Activated B cell treated with CpG ODN at 0.5 μM for 24 hours (primary cell): Measurements from ENCODE around the gene GH2. TPM values are rescaled to one million over a fixed set of nuclear protein-coding genes. Genes with fewer than 3 reads are reported as not detected.
"Not testable (repeated sequence)": the region's sequence is repeated elsewhere in the genome, so short reads cannot be mapped to it uniquely, and the experiment has no call there.

Source experiments
- ATAC-seq: fragments of 200-7000 bp; cut with Tn5 transposase; one replicate; pipeline ENCODE4 v1.10.0; 2021; ENCODE audit warnings: low read depth, mild to moderate bottlenecking, moderate library complexity
- CTCF ChIA-PET: fragments of 350-600 bp; sonication (Branson Sonifier 250); formaldehyde crosslinking; loops from one replicate; lab custom pipeline; 2021; ENCODE audit warnings: antibody characterized with exemption; lab: Charles Lee
- POLR2A ChIA-PET: fragments of 350-600 bp; sonication (Branson Sonifier 250); formaldehyde crosslinking; loops from one replicate; lab custom pipeline; 2021; ENCODE audit warnings: antibody characterized with exemption; lab: Charles Lee
- DNase-seq: peaks from one replicate; pipeline ENCODE4 v3.0.0; 2022
- H3K27ac Mint-ChIP-seq: one replicate; pipeline ENCODE4 v1.8.0; 2020; ENCODE audit warnings: mixed read lengths
- H3K27me3 Mint-ChIP-seq: one replicate; pipeline ENCODE4 v1.8.0; 2021; ENCODE audit warnings: mixed read lengths
- H3K36me3 Mint-ChIP-seq: one replicate; pipeline ENCODE4 v1.8.0; 2021; ENCODE audit warnings: low read depth, mixed read lengths
- H3K4me1 Mint-ChIP-seq: one replicate; pipeline ENCODE4 v1.8.0; 2021; ENCODE audit warnings: mixed read lengths
- H3K4me3 Mint-ChIP-seq: one replicate; pipeline ENCODE4 v1.8.0; 2020; ENCODE audit warnings: mild to moderate bottlenecking, mixed read lengths
- H3K9me3 Mint-ChIP-seq: one replicate; pipeline ENCODE4 v1.8.0; 2020; ENCODE audit warnings: mixed read lengths
- intact Hi-C: fragments of 100-400 bp; cut with micrococcal nuclease; formaldehyde crosslinking; loops from one replicate; pipeline ENCODE4 v1.15.1; 2024
- total RNA-seq: library from RNA; stranded (reverse); gene quantifications from 2 replicates; pipeline ENCODE4 v1.2.3, GENCODE V29; 2022
- TF ChIP-seq, protein P1 (sequence below): fragments of 200-600 bp; IDR thresholded peaks from one replicate; pipeline ENCODE4 v1.8.0; 2022; ENCODE audit warnings: antibody characterized with exemption, mild to moderate bottlenecking

Gene GH2
- total RNA-seq, 1 donor from 2014 or later, result not detected

DNA sequence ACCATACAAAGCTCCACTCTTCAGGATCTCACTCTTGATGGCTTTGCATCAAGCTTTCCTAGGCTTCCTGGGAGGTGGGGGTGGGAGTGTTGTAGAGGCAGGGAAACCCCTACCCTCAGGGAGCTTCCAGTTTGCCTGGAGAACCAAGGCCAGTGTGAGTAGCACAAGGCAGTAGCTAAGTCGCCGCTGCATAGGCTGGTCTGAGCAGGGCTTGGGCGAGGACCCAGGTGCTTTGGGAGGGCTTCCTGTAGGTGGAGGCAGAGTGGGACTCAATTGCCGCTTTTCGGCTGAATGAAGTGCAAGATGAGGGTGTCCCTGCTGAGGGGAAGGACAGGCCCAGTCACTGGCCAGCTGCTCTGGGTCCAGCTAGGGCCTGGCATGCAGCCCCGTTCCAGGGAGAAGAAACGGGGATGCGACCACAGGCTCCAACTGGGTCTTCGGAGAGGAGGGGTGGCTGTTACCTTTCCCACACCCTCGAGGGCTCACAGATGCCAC lies 46.5 kb upstream of the GH2 start:
- POLR2A ChIA-PET, result interaction anchor here (0.6 to 19.1 kb wide), 15 partner anchors 9 to 230 kb away, joined by 3 to 837 read pairs (median 4); partner anchors contain the start of genes GH1 and ICAM2
- H3K36me3 Mint-ChIP-seq, result peaks cover 46% of the 10 kb centered on the region
- intact Hi-C loops, result no loop called here
- DNase-seq (no peak), ATAC-seq (no peak)
- no peaks in the 10 kb centered on the region for H3K9me3 Mint-ChIP-seq
- peak overlapping the region; percentile 96 for H3K27ac Mint-ChIP-seq
- H3K27me3 Mint-ChIP-seq, result no peaks in the 10 kb centered on the region
- CTCF ChIA-PET, result interaction anchor here (0.8 to 8.9 kb wide), 5 partner anchors 9 to 97 kb away, joined by 3 to 146 read pairs (median 8); partner anchors contain the start of gene GH1
- peak overlapping the region; percentile 98 for H3K4me3 Mint-ChIP-seq
- TF ChIP-seq, protein P1, sequence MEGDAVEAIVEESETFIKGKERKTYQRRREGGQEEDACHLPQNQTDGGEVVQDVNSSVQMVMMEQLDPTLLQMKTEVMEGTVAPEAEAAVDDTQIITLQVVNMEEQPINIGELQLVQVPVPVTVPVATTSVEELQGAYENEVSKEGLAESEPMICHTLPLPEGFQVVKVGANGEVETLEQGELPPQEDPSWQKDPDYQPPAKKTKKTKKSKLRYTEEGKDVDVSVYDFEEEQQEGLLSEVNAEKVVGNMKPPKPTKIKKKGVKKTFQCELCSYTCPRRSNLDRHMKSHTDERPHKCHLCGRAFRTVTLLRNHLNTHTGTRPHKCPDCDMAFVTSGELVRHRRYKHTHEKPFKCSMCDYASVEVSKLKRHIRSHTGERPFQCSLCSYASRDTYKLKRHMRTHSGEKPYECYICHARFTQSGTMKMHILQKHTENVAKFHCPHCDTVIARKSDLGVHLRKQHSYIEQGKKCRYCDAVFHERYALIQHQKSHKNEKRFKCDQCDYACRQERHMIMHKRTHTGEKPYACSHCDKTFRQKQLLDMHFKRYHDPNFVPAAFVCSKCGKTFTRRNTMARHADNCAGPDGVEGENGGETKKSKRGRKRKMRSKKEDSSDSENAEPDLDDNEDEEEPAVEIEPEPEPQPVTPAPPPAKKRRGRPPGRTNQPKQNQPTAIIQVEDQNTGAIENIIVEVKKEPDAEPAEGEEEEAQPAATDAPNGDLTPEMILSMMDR, result no peak
- H3K4me1 Mint-ChIP-seq, result peaks cover 87% of the 10 kb centered on the region

DNA sequence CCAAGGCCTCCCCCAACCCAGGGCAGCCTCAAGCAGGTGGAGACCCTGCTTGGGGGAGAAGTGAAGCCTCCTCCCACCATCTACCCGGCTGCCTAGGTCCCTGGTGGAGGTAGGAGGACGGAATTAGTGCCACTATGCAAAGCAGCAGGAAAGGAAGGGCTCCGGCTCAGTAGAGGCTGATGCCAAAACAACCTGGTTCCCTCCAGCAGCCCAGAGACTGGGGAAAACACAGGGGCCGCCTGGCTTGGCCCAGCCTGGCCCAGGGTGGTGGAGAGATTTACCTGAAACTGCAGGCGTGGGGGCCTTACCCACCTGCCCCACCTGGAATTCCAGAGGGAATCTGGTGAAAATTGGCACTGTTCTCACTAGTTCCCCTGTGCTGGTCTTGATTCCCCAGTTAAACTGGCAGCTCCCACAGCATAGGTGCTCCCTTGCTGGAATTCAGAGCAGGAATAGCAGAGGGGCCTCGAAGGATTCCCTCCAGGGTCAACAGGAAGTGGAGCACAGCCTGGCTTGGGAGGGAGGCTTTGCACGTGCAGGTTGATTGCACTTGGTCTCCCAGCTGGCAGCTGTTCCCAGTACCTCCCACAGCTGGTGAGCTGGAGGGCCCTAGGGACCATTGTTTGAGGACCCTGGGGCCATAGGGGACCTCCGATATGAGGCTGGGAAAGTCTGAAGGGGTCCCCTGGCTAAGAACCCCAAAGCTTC lies 45.9 kb upstream of the GH2 start:
- intact Hi-C loops, result no loop called here
- DNase-seq (peak; percentile 49), ATAC-seq (peak; percentile 25)
- H3K4me3 Mint-ChIP-seq, result peak overlapping the region; percentile 98
- no peaks in the 10 kb centered on the region for H3K27me3 Mint-ChIP-seq
- no peaks in the 10 kb centered on the region for H3K9me3 Mint-ChIP-seq
- peaks cover 87% of the 10 kb centered on the region for H3K4me1 Mint-ChIP-seq
- peaks cover 46% of the 10 kb centered on the region for H3K36me3 Mint-ChIP-seq
- TF ChIP-seq, protein P1, result no peak
- H3K27ac Mint-ChIP-seq, result peak overlapping the region; percentile 96
- ChIA-PET POLR2A (interaction anchor here (0.5 to 19.1 kb wide), 16 partner anchors 9 to 229 kb away, joined by 3 to 837 read pairs (median 4); partner anchors contain the start of genes DDX42, GH1 and ICAM2), CTCF (interaction anchor here (0.8 to 8.9 kb wide), 4 partner anchors 8 to 98 kb away, joined by 4 to 146 read pairs (median 44); partner anchors contain the start of gene GH1)

DNA sequence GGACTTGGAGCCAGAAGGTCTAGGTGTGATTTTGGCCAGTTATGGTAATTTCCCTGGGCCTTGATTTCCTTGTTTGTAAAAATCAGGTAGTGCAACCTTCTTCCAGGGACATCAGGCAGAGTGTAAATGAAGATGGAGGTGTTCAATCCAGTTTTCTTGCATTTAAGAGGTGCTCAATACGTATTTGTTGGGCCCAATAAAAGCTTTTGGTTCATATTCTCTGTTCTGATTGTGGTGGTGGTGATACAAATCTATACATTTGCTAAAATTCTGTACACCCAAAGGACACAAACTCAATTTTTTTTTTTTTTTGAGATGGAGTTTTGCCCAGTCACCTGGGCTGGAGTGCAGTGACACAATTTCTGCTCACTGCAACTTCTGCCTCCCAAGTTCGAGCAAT lies 44.4 kb upstream of the GH2 start:
- no peaks in the 10 kb centered on the region for H3K9me3 Mint-ChIP-seq
- H3K27me3 Mint-ChIP-seq, result no peaks in the 10 kb centered on the region
- ChIA-PET POLR2A (interaction anchor here (0.5 to 19.1 kb wide), 10 partner anchors 8 to 729 kb away, joined by 3 to 837 read pairs (median 6); partner anchors contain the start of genes GH1 and ICAM2), CTCF (interaction anchor here (1.2 to 2.8 kb wide), 3 partner anchors 20 to 100 kb away, joined by 3 to 34 read pairs (median 6); no protein-coding TSS in a partner anchor)
- intact Hi-C loops, result no loop called here
- peaks cover 37% of the 10 kb centered on the region for H3K36me3 Mint-ChIP-seq
- TF ChIP-seq, protein P1, result no peak
- peak overlapping the region; percentile 96 for H3K27ac Mint-ChIP-seq
- H3K4me1 Mint-ChIP-seq, result peaks cover 95% of the 10 kb centered on the region
- peak overlapping the region; percentile 71 for H3K4me3 Mint-ChIP-seq
- no peak for ATAC-seq
- DNase-seq, result no peak

DNA sequence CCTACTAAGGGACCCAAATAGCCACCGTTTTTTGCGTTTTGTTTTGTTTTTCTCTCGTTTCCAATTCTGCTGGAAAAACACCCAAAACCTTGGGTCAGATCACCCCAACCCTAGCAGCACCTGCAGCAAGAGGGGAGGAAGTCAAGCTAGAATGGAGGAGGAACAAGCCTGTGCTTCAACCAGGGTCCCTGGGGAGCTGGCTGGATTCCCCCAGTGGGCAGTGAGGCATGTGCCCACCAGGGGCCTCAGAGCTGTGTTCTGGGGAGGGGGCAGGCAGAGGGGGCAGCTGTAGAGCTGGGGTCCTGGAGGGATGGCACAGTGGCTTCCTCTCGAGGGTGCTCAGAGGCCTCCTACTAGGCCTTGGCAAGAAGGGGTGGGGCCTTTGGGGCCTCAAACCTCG lies 43.9 kb upstream of the GH2 start:
- DNase-seq, result peak; percentile 85
- peaks cover 95% of the 10 kb centered on the region for H3K4me1 Mint-ChIP-seq
- intact Hi-C loops, result loop anchor here (1.0 kb wide), 1 partner anchor 8 kb away; no protein-coding TSS in a partner anchor
- POLR2A ChIA-PET, result interaction anchor here (0.5 to 19.1 kb wide), 9 partner anchors 8 to 728 kb away, joined by 3 to 837 read pairs (median 7); partner anchors contain the start of genes GH1 and ICAM2
- H3K27ac Mint-ChIP-seq, result peak overlapping the region; percentile 96
- peak; percentile 65 for ATAC-seq
- H3K4me3 Mint-ChIP-seq, result peak overlapping the region; percentile 71
- peaks cover 32% of the 10 kb centered on the region for H3K36me3 Mint-ChIP-seq
- H3K27me3 Mint-ChIP-seq, result no peaks in the 10 kb centered on the region
- H3K9me3 Mint-ChIP-seq, result no peaks in the 10 kb centered on the region
- CTCF ChIA-PET, result interaction anchor here (1.2 to 2.8 kb wide), 4 partner anchors 8 to 100 kb away, joined by 3 to 34 read pairs (median 5); no protein-coding TSS in a partner anchor
- TF ChIP-seq, protein P1, result no peak

DNA sequence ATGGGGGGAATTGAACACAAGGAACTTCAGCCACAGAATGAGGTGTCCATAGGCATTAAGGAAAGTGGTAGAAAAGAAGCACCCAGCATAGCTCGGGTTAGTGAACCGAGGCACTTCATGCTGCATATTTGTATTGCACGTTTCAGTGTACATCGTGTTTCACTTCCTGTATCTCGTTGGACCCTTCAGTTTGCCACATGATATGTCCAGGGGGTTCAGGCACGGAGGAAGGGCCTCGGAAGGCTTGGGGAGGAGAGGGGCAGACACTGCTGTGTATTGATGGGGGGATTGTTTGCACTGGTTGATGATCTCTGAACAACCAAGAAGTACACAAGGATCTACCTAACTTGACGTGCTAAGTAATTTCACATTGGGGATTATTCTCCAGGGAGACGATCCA lies 40.7 kb upstream of the GH2 start:
- H3K27me3 Mint-ChIP-seq, intact Hi-C loops, H3K9me3 Mint-ChIP-seq, H3K36me3 Mint-ChIP-seq: not testable (repeated sequence)
- POLR2A ChIA-PET, result interaction anchor here (0.6 to 19.1 kb wide), 9 partner anchors 8 to 223 kb away, joined by 3 to 837 read pairs (median 4); partner anchors contain the start of genes CD79B and ICAM2
- H3K4me1 Mint-ChIP-seq, result peaks cover 88% of the 10 kb centered on the region
- CTCF ChIA-PET, result interaction anchor here (0.7 to 9.5 kb wide), 5 partner anchors 24 to 211 kb away, joined by 3 to 321 read pairs (median 7); partner anchors contain the start of gene ICAM2
- DNase-seq (peak; percentile 51), ATAC-seq (peak; percentile 51)
- peak overlapping the region; percentile 94 for H3K27ac Mint-ChIP-seq
- peak overlapping the region; percentile 71 for H3K4me3 Mint-ChIP-seq

DNA sequence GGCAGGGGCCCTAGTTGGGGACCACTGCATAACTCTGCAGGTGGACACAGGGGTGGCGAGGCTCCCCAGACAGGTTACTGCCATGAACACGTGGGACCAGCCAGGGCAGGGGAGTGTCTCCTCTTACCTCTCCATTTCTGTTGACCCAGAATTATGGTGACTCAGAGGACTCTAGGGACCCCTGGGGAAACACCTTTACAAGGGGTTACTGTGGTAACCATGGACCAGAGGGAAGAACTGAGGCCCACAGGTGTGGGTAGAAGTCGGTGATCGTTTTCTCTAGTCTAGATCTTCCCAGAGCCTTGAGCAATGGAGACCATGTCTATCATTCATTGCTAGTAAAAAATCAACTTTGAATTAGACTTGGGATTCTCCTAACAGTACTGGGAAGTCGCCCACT lies 39.0 kb upstream of the GH2 start:
- intact Hi-C loops, H3K9me3 Mint-ChIP-seq, H3K27me3 Mint-ChIP-seq, H3K36me3 Mint-ChIP-seq: not testable (repeated sequence)
- peak overlapping the region; percentile 59 for H3K4me3 Mint-ChIP-seq
- DNase-seq (peak; percentile 49), ATAC-seq (peak; percentile 37)
- ChIA-PET CTCF (interaction anchor here (1.5 to 12.3 kb wide), 11 partner anchors 9 to 212 kb away, joined by 6 to 321 read pairs (median 46); partner anchors contain the start of genes CD79B, CSHL1, ERN1 and ICAM2), POLR2A (interaction anchor here (0.7 to 19.1 kb wide), 11 partner anchors 9 to 213 kb away, joined by 4 to 837 read pairs (median 17); partner anchors contain the start of genes CD79B, ERN1 and ICAM2)
- peaks cover 88% of the 10 kb centered on the region for H3K4me1 Mint-ChIP-seq
- peak overlapping the region; percentile 87 for H3K27ac Mint-ChIP-seq

DNA sequence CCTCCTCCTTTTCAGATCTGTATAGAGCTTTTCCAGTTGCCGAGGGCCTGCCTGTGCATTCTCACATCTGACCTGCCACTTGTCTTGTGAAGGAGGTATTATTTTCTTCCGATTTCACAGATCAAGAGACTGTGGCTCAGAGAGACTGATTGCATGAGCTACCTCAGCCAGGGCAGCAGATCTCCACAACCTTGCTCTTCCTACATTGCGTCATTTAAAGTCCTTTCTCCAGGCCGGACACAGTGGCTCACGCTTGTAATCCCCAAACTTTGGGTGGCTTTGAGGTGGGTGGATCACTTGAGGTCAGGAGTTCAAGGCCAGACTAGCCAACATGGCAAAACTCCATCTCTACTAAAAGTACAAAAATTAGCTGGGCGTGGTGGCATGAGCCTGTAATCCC lies 38.3 kb upstream of the GH2 start:
- H3K9me3 Mint-ChIP-seq, H3K36me3 Mint-ChIP-seq, ATAC-seq, DNase-seq, H3K27me3 Mint-ChIP-seq, intact Hi-C loops: not testable (repeated sequence)
- H3K4me3 Mint-ChIP-seq, result peak overlapping the region; percentile 69
- H3K4me1 Mint-ChIP-seq, result peaks cover 86% of the 10 kb centered on the region
- CTCF ChIA-PET, result interaction anchor here (0.8 to 12.3 kb wide), 17 partner anchors 9 to 212 kb away, joined by 3 to 321 read pairs (median 12); partner anchors contain the start of genes CD79B, CSHL1, ERN1 and ICAM2
- peak overlapping the region; percentile 87 for H3K27ac Mint-ChIP-seq
- POLR2A ChIA-PET, result interaction anchor here (0.6 to 19.1 kb wide), 19 partner anchors 10 to 953 kb away, joined by 3 to 837 read pairs (median 8); partner anchors contain the start of genes CD79B, ERN1, ICAM2 and PRR29
